NCI-H510A (cell line): ENCODE data around the gene ATP2C2.
"Not testable (repeated sequence)": the region's sequence is repeated elsewhere in the genome, so short reads cannot be mapped to it uniquely, and the experiment has no call there.

Experiments
- DNase-seq: peaks from one replicate; lab custom pipeline; 2025; lab: John Stamatoyannopoulos, UW

ATP2C2 gene

DNA sequence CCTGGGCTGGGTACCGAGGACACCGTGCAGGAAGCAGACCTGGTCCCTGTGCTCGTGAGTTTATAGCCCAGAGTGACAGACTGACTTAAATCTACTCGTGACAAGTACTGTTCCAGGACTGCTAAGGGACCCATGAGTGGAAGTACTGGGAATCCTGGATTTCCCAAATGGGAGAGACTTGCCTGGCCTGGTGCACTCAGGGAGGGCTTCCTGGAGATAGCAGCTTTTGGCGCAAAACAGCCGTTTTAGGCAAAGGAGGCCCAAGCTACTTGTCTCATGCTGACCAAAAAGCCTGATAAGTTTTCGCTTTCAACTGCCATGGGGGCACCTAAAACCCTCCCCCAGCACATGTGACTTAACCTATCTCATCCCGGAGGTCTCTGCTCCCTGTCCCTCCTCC lies 51.4 kb downstream of the ATP2C2 start:
- no peak for DNase-seq

DNA sequence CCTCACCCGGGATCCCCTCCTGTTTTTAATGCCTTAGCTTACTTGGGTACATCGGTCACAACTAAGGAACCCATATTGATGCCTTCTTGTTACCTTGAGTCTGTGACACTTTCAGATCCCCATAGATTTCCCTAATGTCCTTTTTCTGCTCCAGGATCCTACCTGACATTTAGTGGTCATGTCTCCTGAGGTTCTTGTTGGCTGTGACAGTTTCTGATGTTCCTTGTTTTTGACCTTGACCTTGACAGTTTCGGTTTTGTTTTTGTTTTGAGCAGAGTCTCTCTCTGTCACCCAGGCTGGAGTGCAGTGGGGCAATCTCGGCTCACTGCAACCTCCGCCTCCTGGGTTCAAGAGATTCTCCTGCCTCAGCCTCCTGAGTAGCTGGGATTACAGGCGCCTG lies 52.2 kb downstream of the ATP2C2 start:
- not testable (repeated sequence) for DNase-seq

DNA sequence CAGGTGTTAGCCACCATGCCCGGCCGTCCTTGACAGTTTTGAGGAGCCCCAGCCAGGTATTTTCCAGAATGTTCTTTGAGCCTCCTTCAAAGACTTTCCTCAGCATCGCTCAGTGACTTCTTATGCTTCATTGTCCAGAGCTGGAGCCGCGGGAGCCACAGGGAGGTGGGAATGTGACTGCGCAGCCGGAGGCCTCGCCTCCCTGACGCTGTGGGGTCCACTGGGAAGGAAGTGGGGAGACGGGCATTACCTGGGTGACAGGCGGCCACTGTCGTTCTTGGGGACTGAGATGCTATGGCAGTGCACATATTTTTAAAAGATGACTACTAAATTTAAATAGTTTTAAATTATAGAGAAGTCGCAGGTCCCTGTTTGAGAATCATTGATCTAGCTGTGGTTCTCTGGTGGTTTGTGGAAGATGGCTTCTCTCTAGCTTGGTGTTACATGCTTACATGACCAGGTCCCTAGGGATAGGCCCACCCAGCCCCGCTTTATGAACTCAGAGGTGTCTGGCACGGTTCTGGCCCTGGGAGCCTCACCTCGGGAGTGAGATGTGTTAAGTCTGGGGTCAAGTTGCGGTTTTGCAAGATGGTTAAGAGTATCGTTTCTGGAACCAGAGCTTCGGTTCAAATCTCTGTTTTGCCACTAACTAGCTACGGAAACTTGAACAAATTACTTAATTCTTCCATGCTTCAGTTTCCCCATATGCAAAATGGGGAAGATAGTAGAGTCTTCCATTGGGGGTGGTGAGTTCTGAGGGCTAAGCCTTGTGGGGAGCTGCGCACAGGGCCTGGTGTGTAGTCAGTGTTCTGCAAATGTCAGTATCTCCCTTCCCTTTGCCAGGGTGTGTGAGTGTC lies 53.0 kb downstream of the ATP2C2 start:
- DNase-seq: no peak

DNA sequence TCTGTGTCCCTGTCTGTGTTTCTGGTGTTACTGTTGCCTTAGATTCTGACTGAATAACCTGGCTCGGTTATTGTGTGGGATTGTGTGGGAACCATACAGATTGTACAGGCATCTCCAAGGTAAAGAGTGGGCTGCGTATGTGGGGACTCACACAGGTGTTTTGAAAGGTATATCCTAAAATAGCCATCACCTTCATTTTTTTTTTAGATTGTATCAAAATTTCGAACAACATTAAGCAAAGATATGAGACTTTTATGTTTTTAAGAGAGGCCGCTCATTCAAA lies 53.5 kb downstream of the ATP2C2 start:
- DNase-seq: no peak

DNA sequence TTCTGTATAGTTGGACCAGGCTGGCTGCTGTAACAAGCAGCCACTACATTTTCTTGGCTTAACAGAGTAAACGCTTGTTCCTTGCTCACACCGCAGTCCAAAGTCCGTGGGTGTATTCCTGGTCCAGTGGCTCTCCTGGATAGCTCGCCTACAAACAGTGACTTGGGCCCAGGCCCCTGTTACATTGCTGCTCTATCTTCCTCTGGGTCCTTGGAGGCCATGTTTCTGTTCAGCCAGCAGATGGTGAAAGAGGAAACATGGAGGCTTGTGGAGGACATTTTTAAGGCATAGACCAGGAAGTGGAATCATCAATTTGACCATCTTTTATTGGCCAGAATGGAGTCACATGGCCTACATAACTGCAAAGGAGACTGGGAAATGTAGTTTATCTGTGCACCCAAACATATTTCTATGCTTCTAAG lies 55.1 kb downstream of the ATP2C2 start:
- DNase-seq: no peak

DNA sequence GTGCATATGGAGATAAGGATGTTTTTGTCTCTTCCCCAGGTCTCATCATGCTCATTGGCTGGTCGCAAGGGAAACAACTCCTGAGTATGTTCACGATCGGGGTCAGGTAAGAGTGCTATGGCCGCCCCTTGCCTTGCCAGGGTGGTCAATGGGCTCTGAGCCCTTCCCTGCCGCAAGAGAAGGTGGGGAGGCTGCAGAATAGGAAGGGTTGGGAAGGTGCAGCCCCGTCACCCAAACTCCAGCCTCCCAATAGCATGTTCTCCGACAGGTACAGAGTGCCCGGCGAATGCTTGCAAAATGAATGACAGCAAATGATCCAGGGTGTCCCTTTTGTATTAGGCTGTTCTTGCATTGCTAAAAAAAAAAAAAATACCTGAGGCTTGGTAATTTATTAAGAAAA lies 57.4 kb downstream of the ATP2C2 start:
- DNase-seq: no peak

DNA sequence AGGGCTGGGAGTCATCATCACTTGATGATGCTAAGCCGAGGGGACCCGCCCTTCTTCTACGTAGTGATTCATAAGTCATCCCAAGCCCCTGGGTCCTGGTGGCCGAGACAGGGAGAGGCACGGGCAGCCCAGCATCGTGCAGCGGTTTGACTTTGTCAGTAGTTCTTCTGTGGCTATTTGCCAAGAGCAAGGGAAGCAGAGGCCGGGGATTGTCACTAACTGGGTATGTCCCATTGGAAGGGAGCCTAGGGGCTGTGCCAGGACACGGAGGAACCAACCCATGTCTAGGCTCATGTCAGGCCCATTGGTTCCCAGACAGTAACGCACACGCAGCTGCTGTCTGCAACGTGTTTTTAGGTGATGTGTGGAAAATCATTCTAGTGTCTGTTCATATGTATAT lies 58.5 kb downstream of the ATP2C2 start:
- no peak for DNase-seq

DNA sequence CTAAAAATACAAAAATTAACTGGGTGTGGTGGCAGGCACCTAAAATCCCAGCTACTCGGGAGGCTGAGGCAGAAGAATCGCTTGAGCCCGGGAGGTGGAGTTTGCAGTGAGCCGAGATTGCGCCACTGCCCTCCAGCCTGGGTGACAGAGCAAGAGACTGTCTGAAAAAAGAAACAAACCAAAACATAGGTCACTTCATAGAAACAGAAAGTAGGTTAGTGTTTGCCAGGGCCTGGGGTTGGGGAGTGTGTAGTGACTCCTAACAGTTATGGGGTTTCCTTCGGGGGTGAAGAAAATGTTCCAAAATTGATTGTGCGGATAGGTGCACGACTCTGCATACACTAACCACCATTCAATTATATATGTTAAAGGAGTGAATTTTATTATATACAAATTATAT lies 59.2 kb downstream of the ATP2C2 start:
- no peak for DNase-seq

DNA sequence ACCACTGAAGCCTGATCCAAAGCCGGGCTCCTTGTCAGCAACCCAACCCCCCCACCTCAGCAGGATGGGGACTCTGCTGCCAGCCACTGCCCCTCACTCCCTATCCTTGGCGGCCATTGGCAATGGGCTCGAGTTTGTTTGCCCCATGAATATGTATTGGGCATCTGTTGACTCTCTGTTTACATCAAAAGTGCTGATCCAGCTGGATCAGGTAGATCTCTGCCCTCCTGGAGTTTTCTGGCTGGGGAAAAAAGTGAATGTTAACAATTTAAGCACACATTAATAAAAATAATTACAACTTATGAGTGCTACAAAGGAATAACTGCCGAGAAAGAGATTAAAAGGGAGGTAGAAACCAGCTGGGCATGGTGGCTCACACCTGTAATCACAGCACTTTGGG lies 62.5 kb downstream of the ATP2C2 start:
- DNase-seq: no peak

DNA sequence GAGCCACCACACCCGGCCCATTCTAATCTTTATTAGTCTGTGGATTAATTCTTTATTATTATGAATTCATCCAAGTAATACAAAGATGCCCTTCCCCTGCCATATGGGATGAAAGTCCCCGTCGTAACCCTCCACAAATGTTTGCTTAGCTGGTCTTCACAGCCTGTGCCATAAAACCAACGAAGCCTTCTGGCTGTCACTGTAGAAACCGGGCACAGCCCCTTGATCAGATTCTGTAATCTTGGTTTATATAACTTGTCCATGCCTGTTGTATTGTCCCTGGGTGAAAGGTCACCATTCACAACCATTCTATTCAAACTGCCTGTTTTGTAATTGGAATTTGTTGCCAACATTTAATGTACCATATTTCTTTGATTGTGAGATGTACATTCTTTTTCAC lies 66.5 kb downstream of the ATP2C2 start:
- DNase-seq: no peak

DNA sequence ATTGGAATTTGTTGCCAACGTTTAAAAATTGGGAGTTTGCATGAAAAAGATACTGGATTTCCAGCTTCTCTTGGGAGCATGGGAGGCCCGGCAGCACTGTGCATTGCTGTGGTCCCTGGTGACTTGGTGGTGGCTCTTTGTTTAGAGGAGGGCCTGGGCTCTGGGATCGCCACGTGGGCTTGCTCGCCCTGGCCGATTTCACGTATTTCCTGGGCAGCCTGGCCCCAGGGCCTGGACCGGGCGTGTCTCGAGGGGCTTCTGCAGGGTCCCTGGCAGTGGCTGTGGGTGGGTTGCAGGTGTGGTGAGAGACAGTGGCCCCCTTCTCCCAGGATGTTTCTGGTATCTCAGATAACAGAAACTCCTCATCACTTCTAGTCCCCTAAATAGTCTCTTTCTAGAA lies 67.9 kb downstream of the ATP2C2 start:
- no peak for DNase-seq

DNA sequence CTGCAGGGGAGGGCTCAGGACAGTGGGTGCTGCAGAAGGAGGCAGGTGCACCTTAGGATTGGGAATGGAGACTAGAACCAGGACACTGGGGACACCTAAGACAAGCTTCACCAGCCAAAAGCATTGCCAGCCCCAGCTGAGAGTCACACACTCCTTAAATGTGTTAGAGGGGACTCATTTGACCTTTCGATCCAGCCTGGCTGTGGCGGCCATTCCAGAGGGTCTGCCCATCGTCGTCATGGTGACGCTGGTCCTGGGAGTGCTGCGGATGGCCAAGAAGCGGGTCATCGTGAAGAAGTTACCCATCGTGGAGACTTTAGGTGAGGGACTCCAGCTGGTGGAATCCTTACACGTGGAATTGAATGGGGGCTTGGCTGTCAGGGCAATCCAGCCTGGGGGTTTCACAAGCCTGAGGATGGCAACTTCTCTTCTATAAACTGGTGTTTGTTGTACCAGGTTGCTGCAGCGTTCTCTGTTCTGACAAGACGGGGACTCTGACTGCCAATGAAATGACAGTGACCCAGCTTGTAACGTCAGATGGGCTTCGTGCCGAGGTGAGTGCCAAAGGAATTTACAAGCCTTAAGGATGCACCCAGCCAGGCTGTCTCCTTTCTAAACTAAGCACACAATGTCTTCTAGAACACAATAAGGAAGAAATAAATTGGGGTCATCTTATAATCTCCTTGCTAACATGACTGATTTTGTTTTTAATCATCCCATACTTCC lies 70.8 kb downstream of the ATP2C2 start:
- DNase-seq: no peak

DNA sequence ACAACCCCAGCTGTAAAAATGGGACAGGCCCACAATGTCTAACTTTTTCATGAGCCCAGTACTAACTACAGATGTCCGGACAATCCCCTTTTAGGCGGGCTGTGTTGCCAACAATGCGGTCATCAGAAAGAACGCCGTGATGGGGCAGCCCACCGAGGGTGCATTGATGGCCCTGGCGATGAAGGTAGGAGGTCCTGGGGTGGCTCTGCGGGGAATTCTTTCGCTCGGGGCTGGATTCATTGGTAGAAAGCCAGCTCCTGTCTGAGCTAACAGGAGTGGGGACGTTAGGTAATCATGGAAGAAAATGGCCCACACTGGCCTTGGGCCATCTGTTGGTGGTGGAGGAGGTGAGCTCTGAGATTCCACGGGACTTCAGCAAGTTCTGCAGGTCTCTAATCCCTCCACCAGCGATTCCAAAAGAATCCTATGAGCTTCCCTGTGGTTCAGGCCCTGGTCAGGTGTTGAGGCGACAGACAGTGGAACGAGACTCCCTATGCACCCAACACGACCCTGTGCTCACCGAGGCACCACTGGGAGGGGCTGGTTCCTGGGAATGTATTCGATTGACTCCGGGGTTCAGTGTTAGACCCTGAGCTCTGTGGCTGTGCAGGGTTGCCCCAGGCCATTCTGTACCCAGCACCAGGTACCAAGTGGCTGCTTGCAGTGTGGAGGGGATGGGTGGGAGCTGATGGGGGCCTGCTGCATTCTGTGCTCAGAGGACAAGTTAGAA lies 74.2 kb downstream of the ATP2C2 start:
- DNase-seq: no peak

DNA sequence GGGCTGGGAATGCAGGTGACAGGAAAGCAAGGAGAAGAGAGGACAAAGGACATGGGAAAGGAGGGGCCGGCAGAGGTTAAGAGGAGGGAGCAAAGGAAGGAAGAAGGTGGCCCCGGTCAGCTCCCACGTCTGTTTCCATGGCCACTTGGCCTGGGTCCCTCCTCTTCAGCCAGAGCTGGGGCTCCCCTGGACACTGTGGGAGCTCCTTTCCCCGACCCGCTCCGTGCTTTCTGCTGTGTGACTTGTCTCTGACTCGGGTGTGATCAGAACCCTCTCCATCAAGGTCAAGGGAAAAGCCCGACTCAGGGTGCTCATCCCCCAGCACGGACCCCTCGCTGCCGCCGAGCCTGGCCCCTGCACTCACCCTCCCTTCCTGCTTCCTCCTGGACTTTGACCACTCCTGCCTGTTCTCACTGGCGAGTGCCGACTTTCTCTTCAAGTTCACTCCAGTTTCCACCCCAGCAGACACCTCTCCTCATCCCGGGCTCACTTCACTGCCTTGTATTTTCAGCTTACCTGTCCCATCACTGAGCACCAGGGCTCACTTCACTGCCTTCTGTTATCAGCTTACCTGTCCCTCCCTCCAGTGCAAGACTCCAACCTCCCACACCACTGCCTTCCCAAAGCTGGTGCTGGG lies 74.9 kb downstream of the ATP2C2 start:
- DNase-seq: no peak

DNA sequence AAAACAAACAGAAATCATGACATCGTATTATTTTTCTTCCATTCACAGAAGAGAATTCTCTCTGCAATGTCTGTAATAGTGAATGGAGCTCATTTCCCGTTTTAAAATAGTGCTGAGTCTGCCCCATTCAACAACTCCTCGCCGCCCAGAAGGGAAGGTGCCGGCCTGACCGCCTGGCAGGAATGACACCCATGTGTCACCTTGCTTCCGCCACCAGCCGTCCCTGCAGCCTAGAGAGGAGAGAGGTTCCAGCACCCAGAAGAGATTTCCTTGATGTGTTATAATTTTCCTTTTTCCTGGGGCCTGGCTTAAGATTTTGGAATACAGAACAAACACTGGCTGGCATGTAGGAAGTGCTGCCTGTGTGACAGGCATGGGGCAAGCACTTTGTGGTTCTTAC lies 76.1 kb downstream of the ATP2C2 start:
- no peak for DNase-seq

DNA sequence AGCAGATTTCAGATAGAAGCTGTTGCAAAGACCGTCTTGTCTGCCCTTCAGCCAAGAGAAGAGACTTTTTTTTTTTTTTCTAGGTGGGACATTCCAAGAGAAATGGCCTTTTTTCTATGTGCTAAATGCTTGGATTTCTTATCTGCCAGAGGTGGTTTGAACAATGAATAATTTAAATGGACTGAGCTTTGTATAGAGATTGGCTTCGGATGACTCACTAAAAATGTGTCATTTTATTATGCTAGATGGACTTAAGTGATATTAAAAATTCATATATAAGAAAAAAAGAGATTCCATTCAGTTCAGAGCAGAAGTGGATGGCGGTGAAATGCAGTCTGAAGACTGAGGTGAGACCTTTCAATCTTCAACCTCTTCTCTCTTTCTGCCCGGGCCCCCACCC lies 77.7 kb downstream of the ATP2C2 start:
- DNase-seq: no peak

DNA sequence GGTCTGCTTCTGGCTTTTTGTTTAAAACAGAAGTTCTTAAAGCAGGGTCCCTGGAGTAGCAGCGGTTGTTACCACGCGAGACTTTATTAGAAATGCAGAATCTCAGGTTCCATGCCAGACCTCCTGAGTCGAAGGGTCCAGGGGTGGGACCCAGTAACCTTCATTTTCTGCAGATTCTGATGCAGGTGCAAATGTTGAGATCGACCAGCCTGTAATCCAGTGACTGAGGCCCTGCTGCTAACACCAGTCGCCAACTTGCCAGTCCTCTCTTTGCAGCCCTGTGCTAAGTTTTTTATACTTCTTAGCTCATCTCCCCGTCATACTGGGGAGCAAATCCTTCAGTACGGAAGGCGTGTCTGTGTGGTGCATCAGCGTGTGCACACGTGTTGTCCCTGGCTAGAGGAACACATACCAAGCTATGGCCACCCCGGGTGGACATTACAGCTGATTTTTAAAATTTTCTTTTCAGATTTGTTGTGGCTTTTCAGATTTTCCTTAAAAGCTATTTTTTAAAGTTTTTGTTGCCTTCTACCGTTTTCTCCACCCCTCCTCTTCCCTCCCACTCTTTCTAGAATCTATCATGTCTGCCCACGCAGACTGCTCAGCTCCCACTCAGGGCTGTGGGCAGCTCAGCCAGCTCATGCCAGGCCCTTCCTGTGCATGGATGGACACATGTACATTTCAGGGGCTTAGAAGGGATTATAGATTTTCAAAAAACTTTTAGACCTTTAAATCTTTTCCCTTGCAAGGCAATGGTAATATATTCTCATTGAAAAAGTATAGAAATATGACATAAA lies 78.5 kb downstream of the ATP2C2 start:
- no peak for DNase-seq

DNA sequence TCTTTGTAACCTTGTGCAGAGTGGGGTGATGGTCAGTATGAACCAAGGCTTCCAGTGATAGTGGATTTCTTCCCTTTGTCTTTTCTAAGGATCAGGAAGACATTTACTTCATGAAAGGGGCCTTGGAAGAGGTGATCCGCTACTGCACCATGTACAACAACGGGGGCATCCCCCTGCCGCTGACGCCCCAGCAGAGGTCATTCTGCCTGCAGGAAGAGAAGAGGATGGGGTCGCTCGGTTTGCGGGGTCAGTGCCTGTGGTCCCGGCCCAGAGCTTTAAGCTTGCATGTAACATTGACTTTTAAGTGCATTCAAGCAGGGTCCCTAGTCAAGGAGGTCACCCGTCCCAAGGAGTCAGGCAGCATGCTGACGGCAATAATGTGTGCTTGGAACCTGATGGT lies 80.1 kb downstream of the ATP2C2 start:
- no peak for DNase-seq

DNA sequence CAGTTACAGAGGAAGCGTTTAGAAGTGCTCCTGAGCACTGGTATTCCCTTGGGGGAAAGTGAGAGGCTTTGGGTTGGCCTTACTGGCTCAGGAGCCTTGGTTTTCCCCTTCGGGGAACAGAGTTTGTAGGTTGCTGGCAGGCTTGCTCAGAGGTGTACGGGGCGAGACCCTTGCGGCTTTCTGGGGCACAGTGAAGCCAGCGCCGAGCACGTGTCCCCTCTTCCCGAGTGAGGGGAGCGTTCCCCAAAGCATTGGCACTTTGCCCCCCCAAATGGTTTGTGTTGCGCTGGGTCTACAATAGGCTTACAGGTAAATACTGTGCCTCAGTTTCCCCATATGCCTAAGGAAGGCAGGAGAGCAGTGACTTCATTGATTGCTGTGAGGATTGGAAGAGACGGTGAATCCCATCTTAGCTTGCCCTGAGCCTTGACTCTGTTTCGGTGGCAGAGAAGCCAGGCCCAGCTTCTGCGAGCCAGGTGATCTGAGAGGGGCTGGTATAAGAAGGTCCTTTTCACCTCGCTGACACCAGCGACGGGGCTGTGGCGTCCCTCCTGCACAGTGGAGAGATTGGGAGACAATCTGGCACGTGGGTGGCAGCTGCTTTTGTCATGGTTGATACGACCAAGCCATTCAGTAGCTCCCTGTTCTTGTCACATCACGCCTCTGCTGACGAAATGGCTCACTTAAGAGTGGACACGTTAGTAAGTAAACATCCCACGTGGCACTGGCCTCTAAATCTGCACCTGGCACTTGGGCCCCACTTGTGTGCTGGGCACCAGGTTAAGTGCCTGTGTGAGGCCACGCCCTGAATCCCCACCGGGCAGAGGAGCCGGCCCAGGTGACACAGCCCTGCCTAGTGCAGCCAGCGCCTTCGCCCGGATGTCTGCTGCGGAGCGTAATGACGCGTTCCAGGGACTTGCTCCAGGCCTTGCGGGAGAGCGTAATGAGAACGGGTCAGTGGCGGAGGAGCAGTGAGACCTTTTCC lies 81.1 kb downstream of the ATP2C2 start:
- DNase-seq: peak; percentile 97

DNA sequence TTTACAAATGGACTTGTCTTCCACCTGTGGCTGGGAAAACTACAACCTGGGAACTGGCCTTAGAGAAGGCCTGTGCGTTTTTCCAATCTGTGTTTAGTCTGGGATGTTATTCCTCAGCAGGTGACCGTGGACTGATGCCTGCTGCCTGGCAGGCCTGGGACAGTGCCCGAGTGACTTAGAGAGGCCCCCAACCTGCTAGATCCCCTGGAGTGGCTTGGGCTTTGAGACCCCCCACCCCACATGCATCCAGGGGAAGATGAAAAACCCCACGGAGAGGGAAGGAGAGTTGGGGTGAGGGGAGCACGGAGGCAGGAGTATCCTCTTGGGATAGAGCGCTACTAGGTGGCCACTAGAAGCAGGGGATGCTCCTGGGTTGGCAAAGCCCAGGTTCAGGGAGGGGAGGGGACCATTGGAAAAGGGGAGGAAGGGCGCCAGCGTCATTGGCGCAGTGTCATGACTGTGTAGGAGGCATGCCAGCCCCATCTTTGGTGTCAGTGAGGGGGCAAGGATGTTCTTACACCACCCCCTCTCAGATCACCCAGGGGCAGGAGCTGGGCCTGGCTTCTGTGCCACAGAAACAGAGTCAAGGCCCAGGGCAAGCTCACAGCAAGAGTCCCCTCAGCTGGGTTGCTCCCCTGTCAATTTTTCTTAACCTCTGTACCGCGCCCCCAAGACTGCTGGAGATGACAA lies 82.0 kb downstream of the ATP2C2 start:
- DNase-seq: no peak
